Measurements from ENCODE around the gene TMOD3. TPM values are rescaled to one million over a fixed set of nuclear protein-coding genes. Genes with fewer than 3 reads are reported as not detected.

TMOD3 gene
- total and polyA plus RNA-seq, 2 donors (not counting 3 experiments of a cell fraction or from before 2014, with no cell fraction given) = 10.4 to 64.3 TPM

Small RNA genes lying within 50 kb of the gene (small RNA-seq; reads per million reads assigned to genes)
- not detected for gene AC090971.5 (ENCODE audit: insufficient read depth, insufficient read length, low read depth, low replicate concordance)
- gene RF00017 (ENCODE audit: insufficient read depth, insufficient read length, low read depth, low replicate concordance) = not detected
- gene RF00019 (ENCODE audit: insufficient read depth, insufficient read length, low read depth, low replicate concordance) = not detected
- not detected for gene RNU6-90P (ENCODE audit: insufficient read depth, insufficient read length, low read depth, low replicate concordance)

Other genes with a start within 250 kb of the TMOD3 start
- 9.7 and 10.8 TPM in 2 replicates for gene DMXL2, start 206.9 kb upstream of the TMOD3 start, total RNA-seq
- 5.3 and 6.3 TPM in 2 replicates for gene DMXL2, start 206.9 kb upstream of the TMOD3 start, polyA plus RNA-seq
- gene SCG3, start 148.2 kb upstream of the TMOD3 start, total RNA-seq = not detected in 2 replicates
- not detected in 2 replicates for gene SCG3, start 148.2 kb upstream of the TMOD3 start, polyA plus RNA-seq
- gene LYSMD2, start 92.0 kb upstream of the TMOD3 start, total RNA-seq = 8.0 and 8.2 TPM in 2 replicates
- 4.3 and 6.2 TPM in 2 replicates for gene LYSMD2, start 92.0 kb upstream of the TMOD3 start, polyA plus RNA-seq
- 2.5 and 2.7 TPM in 2 replicates for gene TMOD2, start 78.1 kb upstream of the TMOD3 start, total RNA-seq
- 0.32 and 0.46 TPM in 2 replicates for gene TMOD2, start 78.1 kb upstream of the TMOD3 start, polyA plus RNA-seq
- 22.6 and 28.0 TPM in 2 replicates for gene LEO1, start 142.1 kb downstream of the TMOD3 start, total RNA-seq
- 0.91 and 1.3 TPM in 2 replicates for gene LEO1, start 142.1 kb downstream of the TMOD3 start, polyA plus RNA-seq
- gene MAPK6, start 189.6 kb downstream of the TMOD3 start, total RNA-seq = 35.7 and 37.4 TPM in 2 replicates
- 7.3 and 10.9 TPM in 2 replicates for gene MAPK6, start 189.6 kb downstream of the TMOD3 start, polyA plus RNA-seq